Naive thymus-derived CD4-positive, alpha-beta T cell (primary cell): ENCODE measurements around the gene PKP1. TPM values are rescaled to one million over a fixed set of nuclear protein-coding genes. Genes with fewer than 3 reads are reported as not detected.

Experiments used
- ATAC-seq: fragments of 150-1000 bp; cut with Tn5 transposase; 2 replicates; pipeline ENCODE4 v1.10.0; 2021; ENCODE audit warnings: mild to moderate bottlenecking, moderate library complexity
- CTCF ChIA-PET: fragments of 350-600 bp; sonication (Branson Sonifier 250); formaldehyde crosslinking; loops from one replicate; lab custom pipeline; 2021; ENCODE audit warnings: antibody characterized with exemption; lab: Charles Lee
- POLR2A ChIA-PET: fragments of 350-600 bp; sonication (Branson Sonifier 250); formaldehyde crosslinking; loops from one replicate; lab custom pipeline; 2021; ENCODE audit warnings: antibody characterized with exemption, inconsistent platforms; lab: Charles Lee
- DNase-seq, 9 donors: peaks; one replicate each; pipeline versions ENCODE4 v3.0.0 to v3.0.0-alpha.2; 2020 to 2022; ENCODE audit warnings: mixed read lengths in 1 of 9
- H3K27ac ChIP-seq: one replicate; pipeline ENCODE4 v1.7.0; 2013; ENCODE audit warnings: mild to moderate bottlenecking, low read depth, low read length, moderate library complexity
- H3K27me3 ChIP-seq, 2 donors: one replicate each; pipeline ENCODE4 v1.7.0; 2013; ENCODE audit warnings: low read length in 2 of 2, mild to moderate bottlenecking in 2 of 2, moderate library complexity in 2 of 2; ENCODE audit not compliant: control insufficient read depth in 2 of 2, insufficient read depth in 2 of 2
- H3K36me3 ChIP-seq, 3 experiments: 1 replicate in 2 of 3; 2 replicates in 1 of 3; pipeline ENCODE4 v1.7.0; 2013; ENCODE audit warnings: low read length in 3 of 3, mild to moderate bottlenecking in 3 of 3, moderate library complexity in 1 of 3; ENCODE audit not compliant: insufficient read depth in 3 of 3, control insufficient read depth in 2 of 3
- H3K4me1 ChIP-seq, 2 donors: one replicate each; pipeline ENCODE4 v1.7.0; 2013; ENCODE audit warnings: low read length in 2 of 2, mild to moderate bottlenecking in 2 of 2, moderate library complexity in 1 of 2; ENCODE audit not compliant: control insufficient read depth in 2 of 2, insufficient read depth in 2 of 2
- H3K4me3 ChIP-seq: 2 replicates; pipeline ENCODE4 v1.7.0; 2013; ENCODE audit warnings: mild to moderate bottlenecking, low read length
- H3K9me3 ChIP-seq, 3 experiments: 1 replicate in 2 of 3; 2 replicates in 1 of 3; pipeline ENCODE4 v1.7.0; 2013; ENCODE audit warnings: low read length in 3 of 3; ENCODE audit not compliant: control insufficient read depth in 2 of 3
- H3K27ac Mint-ChIP-seq, 9 donors: one replicate each; pipeline ENCODE4 v1.8.0; 2020 to 2022; ENCODE audit warnings: mixed read lengths in 9 of 9, mild to moderate bottlenecking in 8 of 9, moderate library complexity in 5 of 9, inconsistent platforms in 2 of 9
- H3K27me3 Mint-ChIP-seq, 5 donors: one replicate each; pipeline ENCODE4 v1.8.0; 2021 to 2022; ENCODE audit warnings: mixed read lengths in 5 of 5, mild to moderate bottlenecking in 1 of 5
- H3K36me3 Mint-ChIP-seq, 5 donors: one replicate each; pipeline ENCODE4 v1.8.0; 2020 to 2022; ENCODE audit warnings: mixed read lengths in 5 of 5, mild to moderate bottlenecking in 3 of 5, inconsistent platforms in 1 of 5
- H3K4me1 Mint-ChIP-seq, 7 donors: one replicate each; pipeline ENCODE4 v1.8.0; 2020 to 2022; ENCODE audit warnings: mixed read lengths in 7 of 7, mild to moderate bottlenecking in 3 of 7, inconsistent platforms in 1 of 7
- H3K4me3 Mint-ChIP-seq, 10 donors: one replicate each; pipeline ENCODE4 v1.8.0; 2020 to 2022; ENCODE audit warnings: mild to moderate bottlenecking in 10 of 10, mixed read lengths in 10 of 10, moderate library complexity in 6 of 10, inconsistent platforms in 2 of 10
- H3K9me3 Mint-ChIP-seq, 11 donors: one replicate each; pipeline ENCODE4 v1.8.0; 2020 to 2022; ENCODE audit warnings: mixed read lengths in 11 of 11, mild to moderate bottlenecking in 4 of 11, inconsistent platforms in 1 of 11, moderate library complexity in 1 of 11
- intact Hi-C, 2 donors: fragments of 100-400 bp; cut with micrococcal nuclease; formaldehyde crosslinking; loops; one replicate each; pipeline ENCODE4 v1.15.1; 2023
- polyA plus RNA-seq, 2 donors: library from polyadenylated mRNA; unstranded; fragments of 300-500 nt; fragmentation: Illumina TruSeq; gene quantifications; one replicate each; pipeline ENCODE4 v1.2.3, GENCODE V29; 2021
- total RNA-seq, 6 experiments: library from RNA in 5 of 6; stranded (reverse) in 5 of 6; gene quantifications; 1 replicate in 5 of 6; 2 replicates in 1 of 6; pipeline ENCODE4 v1.2.3 and lab custom pipeline; 2021 to 2026

PKP1 gene
- total and polyA plus RNA-seq, 7 experiments from 2014 or later: not detected

DNA sequence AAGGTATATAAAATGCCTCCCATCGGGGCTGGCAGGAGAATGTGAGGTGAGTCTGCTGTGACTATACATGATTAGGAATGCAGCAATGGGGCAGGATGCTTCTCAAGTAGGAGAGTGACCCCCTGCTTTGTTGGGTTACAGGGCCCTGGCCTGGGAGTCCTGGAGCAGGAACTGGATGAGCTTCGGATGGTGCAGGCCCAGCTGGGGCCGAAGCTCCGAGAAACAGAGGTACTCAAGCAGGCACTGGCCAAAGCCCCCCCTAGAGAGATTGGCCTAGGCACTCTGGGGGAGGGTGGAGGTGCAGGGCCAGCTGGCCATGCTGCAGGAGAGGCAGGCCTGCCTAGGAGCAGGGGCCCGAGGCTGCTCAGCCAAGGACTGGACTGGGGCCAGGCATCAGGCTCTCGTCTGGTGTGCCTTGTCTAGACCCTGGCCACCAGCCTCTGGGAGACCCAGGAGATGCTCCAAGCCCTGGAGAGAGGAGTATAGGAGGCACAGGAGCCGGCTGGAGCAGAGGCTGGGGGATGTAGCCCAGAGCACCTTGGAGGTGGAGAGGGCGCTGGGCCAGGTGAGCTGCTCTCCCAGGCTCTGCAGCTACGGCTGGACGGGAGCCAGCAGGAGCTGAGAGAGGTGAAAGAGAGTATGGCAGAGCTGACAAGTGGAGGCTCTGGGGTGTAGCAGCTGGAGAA, 32.8 kb upstream of the PKP1 start:
- Histone ChIP-seq H3K36me3 (no peaks in the 10 kb centered on the region), H3K9me3 (no peaks in the 10 kb centered on the region), H3K27ac (no peak overlapping the region), H3K27me3 (no peaks in the 10 kb centered on the region), H3K4me3 (no peak overlapping the region), H3K4me1 (no peaks in the 10 kb centered on the region)
- DNase-seq: no peak
- POLR2A ChIA-PET: no interaction called here
- H3K9me3 Mint-ChIP-seq: no peaks in the 10 kb centered on the region
- peaks cover 0 to 2% (median 0%) of the 10 kb centered on the region in 7 donors for H3K4me1 Mint-ChIP-seq
- intact Hi-C loops: no loop called here
- ATAC-seq: peak; percentile 14
- no peaks in the 10 kb centered on the region for H3K36me3 Mint-ChIP-seq
- H3K4me3 Mint-ChIP-seq: no peak overlapping the region
- H3K27ac Mint-ChIP-seq: no peak overlapping the region
- H3K27me3 Mint-ChIP-seq: peaks cover 3 to 44% (median 9%) of the 10 kb centered on the region in 5 donors
- CTCF ChIA-PET: no interaction called here

DNA sequence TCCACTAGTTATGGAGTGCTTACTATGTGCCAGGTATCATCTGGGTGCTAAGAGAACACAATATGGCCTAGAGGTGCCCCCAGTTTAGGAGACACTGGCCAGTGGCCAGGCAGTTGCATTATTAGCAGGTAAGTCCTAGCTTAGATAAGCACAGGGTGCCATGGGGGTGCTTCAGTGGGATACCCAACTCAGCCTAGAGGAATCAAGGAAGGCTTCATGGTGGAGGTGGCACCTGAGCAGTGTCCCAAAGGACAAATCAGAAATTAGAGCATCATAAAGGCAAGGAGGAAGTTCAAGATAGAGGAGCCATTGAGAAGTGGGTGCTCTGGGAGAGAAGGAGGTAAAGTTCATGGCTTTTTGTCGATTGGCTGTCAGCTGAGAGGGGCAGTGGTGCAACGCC, 31.9 kb upstream of the PKP1 start:
- ATAC-seq: no peak
- Mint-ChIP-seq H3K9me3 (no peaks in the 10 kb centered on the region), H3K36me3 (no peaks in the 10 kb centered on the region), H3K27ac (peak overlapping the region in 1 of 9 donors; percentile 1), H3K4me1 (peaks cover 0 to 2% (median 0%) of the 10 kb centered on the region in 7 donors), H3K4me3 (no peak overlapping the region), H3K27me3 (peaks cover 0 to 37% (median 9%) of the 10 kb centered on the region in 5 donors)
- H3K27me3 ChIP-seq: no peaks in the 10 kb centered on the region
- POLR2A ChIA-PET: no interaction called here
- H3K4me3 ChIP-seq: no peak overlapping the region
- no peaks in the 10 kb centered on the region for H3K4me1 ChIP-seq
- intact Hi-C loops: no loop called here
- no peaks in the 10 kb centered on the region for H3K9me3 ChIP-seq
- H3K36me3 ChIP-seq: no peaks in the 10 kb centered on the region
- CTCF ChIA-PET: interaction anchor here (1.2 to 1.3 kb wide), 2 partner anchors 10 to 11 kb away, joined by 3 read pairs; no protein-coding TSS in a partner anchor
- no peak for DNase-seq
- no peak overlapping the region for H3K27ac ChIP-seq

DNA sequence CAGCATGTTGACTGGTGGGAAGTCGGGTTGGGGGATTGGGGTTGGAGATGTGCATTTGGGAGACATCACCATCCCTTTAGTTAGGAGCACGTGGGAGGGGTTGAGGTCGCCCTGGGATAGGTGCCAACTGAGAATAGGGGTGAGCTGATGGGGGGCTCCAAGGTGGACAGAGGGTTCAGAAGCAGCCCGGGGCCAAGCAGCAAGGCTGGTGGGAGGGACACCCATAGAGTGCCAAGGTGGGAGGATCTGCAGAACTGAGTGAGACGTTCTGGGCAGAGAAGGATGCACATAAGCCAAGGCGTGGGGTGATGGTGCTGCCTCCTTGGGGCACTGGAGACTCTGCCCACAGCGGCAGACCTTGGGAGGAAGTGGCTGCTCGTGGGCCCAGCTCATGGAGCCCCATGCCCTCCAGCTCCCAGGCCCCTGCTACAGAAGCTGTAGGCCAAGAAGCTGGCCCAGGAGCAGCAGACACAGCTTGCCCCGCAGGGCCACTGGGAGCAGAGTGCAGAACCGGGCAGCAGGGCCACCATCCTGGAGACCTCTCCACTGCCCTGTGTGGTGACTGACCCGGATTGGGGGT, 31.4 kb upstream of the PKP1 start:
- peaks cover 0 to 2% (median 0%) of the 10 kb centered on the region in 7 donors for H3K4me1 Mint-ChIP-seq
- ATAC-seq: no peak
- POLR2A ChIA-PET: no interaction called here
- intact Hi-C loops: no loop called here
- Histone ChIP-seq H3K4me3 (no peak overlapping the region), H3K4me1 (no peaks in the 10 kb centered on the region), H3K9me3 (no peaks in the 10 kb centered on the region), H3K36me3 (no peaks in the 10 kb centered on the region), H3K27me3 (no peaks in the 10 kb centered on the region), H3K27ac (no peak overlapping the region)
- H3K27ac Mint-ChIP-seq: no peak overlapping the region
- no peaks in the 10 kb centered on the region for H3K9me3 Mint-ChIP-seq
- CTCF ChIA-PET: interaction anchor here (1.2 to 1.3 kb wide), 2 partner anchors 10 to 11 kb away, joined by 3 read pairs; no protein-coding TSS in a partner anchor
- no peak overlapping the region for H3K4me3 Mint-ChIP-seq
- peaks cover 0 to 34% (median 9%) of the 10 kb centered on the region in 5 donors for H3K27me3 Mint-ChIP-seq
- no peaks in the 10 kb centered on the region for H3K36me3 Mint-ChIP-seq
- no peak for DNase-seq

DNA sequence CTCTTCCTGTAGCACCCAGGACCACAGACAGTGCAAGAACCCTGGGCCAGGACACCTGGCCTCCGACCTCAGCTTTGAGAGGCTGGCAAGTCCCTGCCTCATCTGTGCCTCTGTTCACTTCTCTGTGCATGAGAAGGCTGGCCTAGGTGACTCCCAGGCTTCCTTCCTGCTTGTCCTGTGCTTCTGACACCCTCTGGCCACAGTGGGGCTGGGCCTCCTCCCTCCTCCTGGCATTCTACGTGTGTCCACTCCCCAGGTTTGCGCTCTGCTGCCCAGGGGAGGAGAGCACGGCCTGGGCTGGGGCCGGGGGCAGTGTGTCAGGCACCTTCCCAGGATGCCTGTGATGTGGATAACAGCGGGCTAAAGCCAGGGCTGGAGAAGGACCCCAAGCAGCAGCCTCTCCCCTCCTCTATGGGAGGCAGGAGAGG, 30.3 kb upstream of the PKP1 start:
- Histone ChIP-seq H3K27ac (no peak overlapping the region), H3K36me3 (no peaks in the 10 kb centered on the region), H3K9me3 (no peaks in the 10 kb centered on the region), H3K4me3 (no peak overlapping the region), H3K27me3 (no peaks in the 10 kb centered on the region), H3K4me1 (no peaks in the 10 kb centered on the region)
- H3K27ac Mint-ChIP-seq: no peak overlapping the region
- POLR2A ChIA-PET: no interaction called here
- peaks cover 0 to 2% (median 0%) of the 10 kb centered on the region in 7 donors for H3K4me1 Mint-ChIP-seq
- intact Hi-C loops: no loop called here
- CTCF ChIA-PET: interaction anchor here (1.3 kb wide), 1 partner anchor 11 kb away, joined by 3 read pairs; no protein-coding TSS in a partner anchor
- H3K36me3 Mint-ChIP-seq: no peaks in the 10 kb centered on the region
- DNase-seq (no peak), ATAC-seq (no peak)
- peaks cover 0 to 34% (median 8%) of the 10 kb centered on the region in 5 donors for H3K27me3 Mint-ChIP-seq
- H3K4me3 Mint-ChIP-seq: no peak overlapping the region
- H3K9me3 Mint-ChIP-seq: no peaks in the 10 kb centered on the region

DNA sequence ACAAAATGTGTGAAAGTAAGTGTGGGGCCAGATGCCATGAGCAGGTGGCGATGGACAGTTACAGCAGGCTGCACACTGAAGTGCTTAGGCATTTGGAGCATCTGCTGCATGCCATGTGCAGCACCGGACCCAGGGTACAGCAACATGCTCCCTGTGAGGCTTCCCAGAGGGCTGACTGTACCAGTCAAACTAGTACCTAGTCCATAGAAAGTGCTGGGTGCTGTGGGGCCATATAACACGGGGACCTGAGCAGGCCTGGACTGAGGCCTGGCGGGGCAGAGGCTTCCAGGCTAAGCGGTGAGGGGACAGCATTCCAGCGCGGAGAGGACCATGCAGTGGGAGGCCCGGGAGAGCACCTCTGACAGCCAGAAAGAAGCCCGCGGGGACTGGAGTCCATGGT, 29.9 kb upstream of the PKP1 start:
- Mint-ChIP-seq H3K27me3 (peaks cover 0 to 34% (median 5%) of the 10 kb centered on the region in 5 donors), H3K4me3 (no peak overlapping the region), H3K36me3 (no peaks in the 10 kb centered on the region), H3K9me3 (no peaks in the 10 kb centered on the region), H3K27ac (no peak overlapping the region), H3K4me1 (peaks cover 0 to 2% (median 0%) of the 10 kb centered on the region in 7 donors)
- intact Hi-C loops: no loop called here
- Histone ChIP-seq H3K4me3 (no peak overlapping the region), H3K36me3 (no peaks in the 10 kb centered on the region), H3K4me1 (no peaks in the 10 kb centered on the region), H3K27me3 (no peaks in the 10 kb centered on the region), H3K27ac (no peak overlapping the region), H3K9me3 (no peaks in the 10 kb centered on the region)
- POLR2A ChIA-PET: no interaction called here
- DNase-seq (no peak), ATAC-seq (no peak)
- CTCF ChIA-PET: interaction anchor here (1.3 to 1.4 kb wide), 2 partner anchors 19 to 107 kb away, joined by 3 to 5 read pairs; no protein-coding TSS in a partner anchor

DNA sequence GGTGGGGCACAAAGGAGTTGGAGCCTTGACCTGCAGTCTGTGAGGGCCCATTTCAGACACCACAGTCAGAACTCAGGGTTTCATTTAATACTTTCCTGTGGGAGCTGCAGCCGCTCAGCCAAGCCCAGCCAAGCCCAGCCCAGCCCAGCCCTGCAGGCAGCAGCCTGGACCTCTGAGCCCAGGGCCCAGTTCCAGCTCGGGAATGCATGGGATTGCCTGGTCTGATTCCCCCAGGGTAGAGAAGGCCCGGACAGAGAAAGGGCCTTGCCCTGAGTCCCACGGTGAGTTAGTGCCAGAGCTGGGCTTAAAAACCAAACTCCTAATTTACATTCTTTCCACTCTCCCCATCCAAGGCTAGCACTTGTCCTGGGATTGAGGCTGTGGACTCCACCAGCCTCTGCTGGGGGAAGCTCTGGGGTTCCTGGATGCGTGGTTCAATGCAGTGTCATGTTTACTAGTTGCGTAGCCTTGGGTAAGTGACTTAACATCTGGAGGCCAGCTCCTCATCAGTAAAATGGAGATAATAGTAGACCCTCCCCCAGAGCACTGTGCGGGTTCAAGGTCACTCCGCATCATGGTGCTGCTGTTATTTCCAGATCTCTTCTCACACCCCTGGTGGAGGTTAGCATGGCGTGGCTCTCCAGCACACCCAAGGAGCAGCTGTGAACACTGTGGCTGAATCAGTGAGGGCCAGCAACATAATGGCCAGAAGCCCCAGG, 29.2 kb upstream of the PKP1 start:
- no peaks in the 10 kb centered on the region for H3K9me3 Mint-ChIP-seq
- ChIA-PET POLR2A (no interaction called here), CTCF (interaction anchor here (0.5 to 1.4 kb wide), 5 partner anchors 10 to 107 kb away, joined by 3 to 5 read pairs (median 3); no protein-coding TSS in a partner anchor)
- intact Hi-C loops: loop anchor here in 1 of 2 donors (1.0 to 2.0 kb wide), 2 partner anchors 107 to 154 kb away; no protein-coding TSS in a partner anchor
- no peaks in the 10 kb centered on the region for H3K27me3 ChIP-seq
- H3K4me3 ChIP-seq: no peak overlapping the region
- H3K36me3 ChIP-seq: no peaks in the 10 kb centered on the region
- H3K36me3 Mint-ChIP-seq: no peaks in the 10 kb centered on the region
- peaks cover 0 to 34% (median 5%) of the 10 kb centered on the region in 5 donors for H3K27me3 Mint-ChIP-seq
- H3K4me1 ChIP-seq: no peaks in the 10 kb centered on the region
- H3K9me3 ChIP-seq: no peaks in the 10 kb centered on the region
- H3K4me3 Mint-ChIP-seq: no peak overlapping the region
- no peak for ATAC-seq
- DNase-seq: no peak
- no peak overlapping the region for H3K27ac Mint-ChIP-seq
- no peak overlapping the region for H3K27ac ChIP-seq
- H3K4me1 Mint-ChIP-seq: peaks cover 0 to 2% (median 0%) of the 10 kb centered on the region in 7 donors
